CD4-positive, alpha-beta T cell treated with Interferon gamma for 1 hour (primary cell): ENCODE data around the gene IFNGR2.
A peak's percentile ranks its signal among the peaks of the same experiment; 100 is the strongest.
"Not testable (repeated sequence)": the region's sequence is repeated elsewhere in the genome, so short reads cannot be mapped to it uniquely, and the experiment has no call there.

Source experiments
- DNase-seq: peaks from one replicate; pipeline ENCODE4 v3.0.0-alpha.2; 2020

IFNGR2 gene

GRCh38 chr21:33406493-33406892, 3.3 kb downstream of the IFNGR2 start:
- DNase-seq, result no peak

- DNase-seq, result no peak
Observed at GRCh38 chr21:33411949-33412430, 8.8 kb downstream of the IFNGR2 start.

- DNase-seq, result not testable (repeated sequence)
Observed at GRCh38 chr21:33412439-33412831, 9.2 kb downstream of the IFNGR2 start.

- no peak for DNase-seq
Observed at GRCh38 chr21:33412832-33413519, 9.8 kb downstream of the IFNGR2 start.

- DNase-seq, result no peak
Observed at GRCh38 chr21:33414068-33414467, 10.9 kb downstream of the IFNGR2 start.

GRCh38 chr21:33414926-33415325, 11.7 kb downstream of the IFNGR2 start:
- DNase-seq, result no peak

GRCh38 chr21:33418691-33419090, 15.5 kb downstream of the IFNGR2 start:
- no peak for DNase-seq

GRCh38 chr21:33419538-33420123, 16.4 kb downstream of the IFNGR2 start:
- DNase-seq, result no peak

- DNase-seq, result no peak
Observed at GRCh38 chr21:33421713-33422393, 18.6 kb downstream of the IFNGR2 start.

GRCh38 chr21:33424214-33424613, 21.0 kb downstream of the IFNGR2 start:
- no peak for DNase-seq

GRCh38 chr21:33425825-33426224, 22.6 kb downstream of the IFNGR2 start:
- DNase-seq, result no peak

- DNase-seq, result no peak
Observed at GRCh38 chr21:33427051-33427450, 23.8 kb downstream of the IFNGR2 start.

- DNase-seq, result no peak
Observed at GRCh38 chr21:33428669-33429068, 25.5 kb downstream of the IFNGR2 start.

GRCh38 chr21:33430858-33431257, 27.6 kb downstream of the IFNGR2 start:
- DNase-seq, result no peak

- DNase-seq, result no peak
Observed at GRCh38 chr21:33432496-33432895, 29.3 kb downstream of the IFNGR2 start.

GRCh38 chr21:33433001-33433400, 29.8 kb downstream of the IFNGR2 start:
- DNase-seq, result no peak

GRCh38 chr21:33433425-33434114, 30.4 kb downstream of the IFNGR2 start:
- no peak for DNase-seq

GRCh38 chr21:33434770-33435360, 31.7 kb downstream of the IFNGR2 start:
- no peak for DNase-seq

- no peak for DNase-seq
Observed at GRCh38 chr21:33437140-33437539, 33.9 kb downstream of the IFNGR2 start.

GRCh38 chr21:33441489-33442477, 38.6 kb downstream of the IFNGR2 start:
- peak; percentile 58 for DNase-seq

GRCh38 chr21:33443194-33443593, 40.0 kb downstream of the IFNGR2 start:
- DNase-seq, result no peak

GRCh38 chr21:33444499-33444898, 41.3 kb downstream of the IFNGR2 start:
- DNase-seq, result no peak
